H1 (cell line): ENCODE measurements around the gene CPNE4. TPM values are rescaled to one million over a fixed set of nuclear protein-coding genes. Genes with fewer than 3 reads are reported as not detected.

ENCODE experiments used
- CTCF ChIA-PET: fragments of 300-600 bp; sonication (Branson Sonifier 250); formaldehyde crosslinking; loops from one replicate; lab custom pipeline; 2021; ENCODE audit not compliant: partially characterized antibody; lab: Charles Lee
- POLR2A ChIA-PET: fragments of 300-600 bp; sonication (Branson Sonifier 250); formaldehyde crosslinking; loops from one replicate; lab custom pipeline; 2021; ENCODE audit warnings: inconsistent platforms; ENCODE audit not compliant: partially characterized antibody; lab: Charles Lee
- DNase-seq, 2 experiments: peaks; one replicate each; pipeline versions ENCODE4 v3.0.0 to v3.0.0-alpha.2; 2010 to 2022; ENCODE audit warnings: low spot score in 2 of 2, low read depth in 1 of 2, mixed read lengths in 1 of 2
- FAIRE-seq: peaks from 2 replicates; lab custom pipeline; 2011; peaks lifted over from hg19 to GRCh38; lab: Jason Lieb, UNC
- H2AFZ ChIP-seq: 2 replicates; pipeline ENCODE4 v1.8.1; 2012; ENCODE audit warnings: low read length, inconsistent platforms
- H2AK5ac ChIP-seq: 2 replicates; pipeline ENCODE4 v1.6.1; 2013; ENCODE audit warnings: low read depth, low read length
- H2BK120ac ChIP-seq: replicated peaks from 2 replicates; pipeline ENCODE3; 2013; ENCODE audit warnings: low read depth, low read length, inconsistent platforms
- H2BK12ac ChIP-seq: 2 replicates; pipeline ENCODE4 v1.6.1; 2013; ENCODE audit warnings: low read depth, low read length
- H2BK15ac ChIP-seq: 2 replicates; pipeline ENCODE4 v1.6.1; 2013; ENCODE audit warnings: low read length
- H2BK20ac ChIP-seq: 2 replicates; pipeline ENCODE4 v1.6.1; 2013; ENCODE audit warnings: low read length
- H2BK5ac ChIP-seq: 2 replicates; pipeline ENCODE4 v1.6.1; 2013; ENCODE audit warnings: low read depth, low read length
- H3K14ac ChIP-seq: 2 replicates; pipeline ENCODE4 v1.6.1; 2013; ENCODE audit warnings: inconsistent platforms; ENCODE audit not compliant: insufficient read length
- H3K18ac ChIP-seq: 2 replicates; pipeline ENCODE4 v1.6.1; 2013; ENCODE audit warnings: low read length; ENCODE audit errors: extremely low read depth
- H3K23ac ChIP-seq: 2 replicates; pipeline ENCODE4 v1.6.1; 2013; ENCODE audit warnings: inconsistent platforms; ENCODE audit not compliant: insufficient read length
- H3K23me2 ChIP-seq: 2 replicates; pipeline ENCODE4 v1.6.1; 2013; ENCODE audit warnings: low read depth, low read length
- H3K27ac ChIP-seq: 2 replicates; pipeline ENCODE4 v1.6.1; 2011; ENCODE audit warnings: low read depth, low read length, inconsistent platforms
- H3K27me3 ChIP-seq, 4 experiments: replicated peaks in 1 of 4; 1 replicate in 1 of 4; 2 replicates in 3 of 4; pipeline versions ENCODE4 v1.6.1 to v1.8.1; 2011 to 2013; ENCODE audit warnings: low read length in 3 of 4, mild to moderate bottlenecking in 3 of 4, inconsistent platforms in 2 of 4, mixed read lengths in 2 of 4, moderate library complexity in 1 of 4; ENCODE audit not compliant: control insufficient read depth in 3 of 4, insufficient read depth in 3 of 4; ENCODE audit errors: extremely low read depth in 1 of 4
- H3K36me3 ChIP-seq, 4 experiments: 2 replicates each; pipeline versions ENCODE4 v1.6.1 to v1.8.1; 2011 to 2013; ENCODE audit warnings: mild to moderate bottlenecking in 4 of 4, low read length in 3 of 4, moderate library complexity in 2 of 4, control low read depth in 1 of 4, inconsistent platforms in 1 of 4; ENCODE audit not compliant: insufficient read depth in 4 of 4, control insufficient read depth in 2 of 4
- H3K4ac ChIP-seq: replicated peaks from 2 replicates; pipeline ENCODE3; 2013; ENCODE audit warnings: low read length, low read depth, mixed read lengths, inconsistent platforms; ENCODE audit not compliant: insufficient read length
- H3K4me1 ChIP-seq, 4 experiments: replicated peaks in 1 of 4; 1 replicate in 1 of 4; 2 replicates in 3 of 4; pipeline versions ENCODE4 v1.6.1 to v1.8.1; 2011 to 2013; ENCODE audit warnings: low read length in 3 of 4, inconsistent platforms in 2 of 4, mixed read lengths in 1 of 4; ENCODE audit not compliant: insufficient read depth in 4 of 4, control insufficient read depth in 3 of 4
- H3K4me2 ChIP-seq, 2 experiments: 2 replicates each; pipeline versions ENCODE4 v1.6.1 to v1.8.1; 2011 to 2013; ENCODE audit warnings: low read depth in 2 of 2, low read length in 2 of 2, control low read depth in 1 of 2, inconsistent platforms in 1 of 2, mild to moderate bottlenecking in 1 of 2; ENCODE audit not compliant: insufficient read depth in 1 of 2
- H3K4me3 ChIP-seq, 4 experiments: fragments of 200-600, 300-600 bp in 1 of 4; sonication (generic), shearing (Covaris generic), sonication (Bioruptor Twin) in 1 of 4; 2 replicates each; pipeline versions ENCODE4 v1.5.1 to v1.8.1; 2011 to 2016; ENCODE audit warnings: low read length in 4 of 4, low read depth in 3 of 4, control low read depth in 2 of 4, inconsistent platforms in 2 of 4, mild to moderate bottlenecking in 2 of 4, mixed read lengths in 1 of 4, moderate library complexity in 1 of 4; ENCODE audit not compliant: insufficient read depth in 2 of 4; ENCODE audit errors: extremely low read depth in 1 of 4
- H3K56ac ChIP-seq: replicated peaks from 2 replicates; pipeline ENCODE3; 2013; ENCODE audit warnings: low read depth, mild to moderate bottlenecking, mixed read lengths, low read length, inconsistent platforms; ENCODE audit not compliant: insufficient read length
- H3K79me1 ChIP-seq: 2 replicates; pipeline ENCODE4 v1.6.1; 2013; ENCODE audit warnings: low read depth, low read length, control low read depth
- H3K79me2 ChIP-seq, 2 experiments: 2 replicates each; pipeline versions ENCODE4 v1.6.1 to v1.8.1; 2012 to 2013; ENCODE audit warnings: low read length in 2 of 2, mild to moderate bottlenecking in 2 of 2, inconsistent platforms in 1 of 2; ENCODE audit not compliant: insufficient read depth in 2 of 2, control insufficient read depth in 1 of 2
- H3K9ac ChIP-seq, 4 experiments: replicated peaks in 1 of 4; 1 replicate in 1 of 4; 2 replicates in 3 of 4; pipeline versions ENCODE4 v1.6.1 to v1.8.1; 2011 to 2013; ENCODE audit warnings: low read depth in 3 of 4, low read length in 3 of 4, control low read depth in 2 of 4, mild to moderate bottlenecking in 2 of 4, moderate library complexity in 2 of 4, inconsistent platforms in 1 of 4; ENCODE audit errors: extremely low read depth in 1 of 4
- H3K9me3 ChIP-seq, 2 experiments: 2 replicates each; pipeline versions ENCODE4 v1.6.1 to v1.8.1; 2012 to 2013; ENCODE audit warnings: mild to moderate bottlenecking in 2 of 2, moderate library complexity in 2 of 2, control low read depth in 1 of 2, inconsistent platforms in 1 of 2, low read depth in 1 of 2, low read length in 1 of 2, mixed read lengths in 1 of 2; ENCODE audit not compliant: insufficient read depth in 2 of 2
- H4K20me1 ChIP-seq, 2 experiments: replicated peaks in 1 of 2; 2 replicates each; pipeline versions ENCODE3 to v1.8.1; 2011 to 2013; ENCODE audit warnings: inconsistent platforms in 2 of 2, low read length in 2 of 2, mild to moderate bottlenecking in 1 of 2; ENCODE audit not compliant: insufficient read depth in 2 of 2, control insufficient read depth in 1 of 2
- H4K5ac ChIP-seq: 2 replicates; pipeline ENCODE4 v1.6.1; 2013; ENCODE audit warnings: low read length, low read depth, mixed read lengths, inconsistent platforms; ENCODE audit not compliant: insufficient read length
- H4K8ac ChIP-seq: 2 replicates; pipeline ENCODE4 v1.8.0; 2013; ENCODE audit warnings: mild to moderate bottlenecking, moderate library complexity, low read length, inconsistent platforms; ENCODE audit not compliant: insufficient read depth; ENCODE audit errors: extremely low read depth
- H4K91ac ChIP-seq: replicated peaks from 2 replicates; pipeline ENCODE3; 2013; ENCODE audit warnings: low read length, mixed read lengths, inconsistent platforms; ENCODE audit not compliant: insufficient read length
- CTCF ChIP-seq, 3 experiments: IDR thresholded peaks; 1 replicate in 2 of 3; 2 replicates in 1 of 3; pipeline versions ENCODE4 v1.5.1 to v1.6.1; 2011; ENCODE audit warnings: low read length in 3 of 3, mild to moderate bottlenecking in 3 of 3, inconsistent platforms in 2 of 3, low read depth in 1 of 3, moderate library complexity in 1 of 3; ENCODE audit not compliant: insufficient read depth in 1 of 3; ENCODE audit errors: control extremely low read depth in 1 of 3
- GTF2F1 ChIP-seq: IDR thresholded peaks from 2 replicates; pipeline ENCODE4 v1.6.1; 2012; ENCODE audit warnings: low read depth, low read length, improper control_type of control experiment, borderline replicate concordance
- KDM1A ChIP-seq: fragments of 200-600, 300-600 bp; sonication (generic); IDR thresholded peaks from 2 replicates; pipeline ENCODE4 v1.7.1; 2016; ENCODE audit warnings: mild to moderate bottlenecking, low read length, borderline replicate concordance
- KDM4A ChIP-seq: IDR thresholded peaks from one replicate; pipeline ENCODE4 v1.7.1; 2012; ENCODE audit warnings: low read depth, mild to moderate bottlenecking, moderate library complexity, low read length, inconsistent platforms; ENCODE audit not compliant: severe bottlenecking
- POLR2AphosphoS5 ChIP-seq: IDR thresholded peaks from 2 replicates; pipeline ENCODE4 v1.6.1; 2011; ENCODE audit warnings: low read depth, low read length
- SIN3A ChIP-seq, 2 experiments: IDR thresholded peaks in 1 of 2; conservative IDR thresholded peaks in 1 of 2; 2 replicates each; pipeline ENCODE4 v1.6.1; 2011 to 2012; ENCODE audit warnings: low read length in 2 of 2, improper control_type of control experiment in 1 of 2, low read depth in 1 of 2, mild to moderate bottlenecking in 1 of 2
- SRF ChIP-seq: IDR thresholded peaks from 2 replicates; pipeline ENCODE4 v1.6.1; 2011; ENCODE audit warnings: mild to moderate bottlenecking, low read depth, low read length, moderate library complexity
- SUZ12 ChIP-seq: fragments of 200-600 bp; sonication (generic); IDR thresholded peaks from 2 replicates; pipeline ENCODE4 v1.6.1; 2012; ENCODE audit warnings: mild to moderate bottlenecking, inconsistent platforms, low read length, moderate library complexity, mixed read lengths
- TAF7 ChIP-seq: optimal IDR thresholded peaks from 2 replicates; pipeline ENCODE3; 2011; ENCODE audit warnings: low read depth, mild to moderate bottlenecking, inconsistent platforms, low read length, moderate library complexity, borderline replicate concordance
- TEAD4 ChIP-seq: IDR thresholded peaks from 2 replicates; pipeline ENCODE4 v1.6.1; 2012; ENCODE audit warnings: low read depth, low read length, inconsistent platforms, mixed read lengths
- USF2 ChIP-seq: IDR thresholded peaks from 2 replicates; pipeline ENCODE4 v1.6.1; 2011; ENCODE audit warnings: low read length, improper control_type of control experiment
- polyA plus RNA-seq, 7 experiments: library from polyadenylated mRNA; depleted of rRNA in 3 of 7; stranded (reverse) in 5 of 7; unstranded in 2 of 7; fragments of >200 nt in 5 of 7; fragments of 200-250 nt in 2 of 7; gene quantifications; 1 replicate in 5 of 7; 2 replicates in 1 of 7; 4 replicates in 1 of 7; pipeline versions ENCODE4 v1.2.1 to v1.2.3, GENCODE V29; 2011 to 2013; ENCODE audit warnings: missing spikeins in 2 of 7, mixed read lengths in 2 of 7
- total RNA-seq: library from RNA; stranded (reverse); fragmentation: NEBNext Ultra II Directional; extraction: Animal tissue kit (Norgen Biotek cat#: 25700); gene quantifications from 2 replicates; pipeline ENCODE4 v1.2.1, GENCODE V29; 2021

The CPNE4 gene
- total and polyA plus RNA-seq, 2 of the 8 experiments (the other 6 are each of a cell fraction or from before 2014, with no cell fraction given), result 0.82 to 3.8 TPM

GRCh38 chr3:131503320-131503635 is 531.5 kb downstream of the CPNE4 start:
- Histone ChIP-seq H3K4me3 (peak overlapping the region; percentile 91 to 97 (median 95); a peak in 7 of 8 replicates), H4K8ac (no peak overlapping the region), H3K36me3 (peaks cover 0 to 26% (median 16%) of the 10 kb centered on the region in 4 experiments; a peak in 6 of 8 replicates), H2AK5ac (no peak overlapping the region), H3K18ac (no peak overlapping the region), H3K14ac (no peak overlapping the region), H2BK15ac (no peak overlapping the region), H3K4me1 (no peaks in the 10 kb centered on the region), H2BK5ac (no peak overlapping the region), H2BK120ac (no peak overlapping the region), H3K56ac (no peak overlapping the region), H2AFZ (peak overlapping the region; percentile 84), H3K27ac (no peak overlapping the region), H2BK12ac (no peak overlapping the region), H3K9ac (no peak overlapping the region), H3K9me3 (no peaks in the 10 kb centered on the region), H2BK20ac (no peak overlapping the region), H4K20me1 (no peaks in the 10 kb centered on the region), H3K79me2 (peaks cover 17 to 36% of the 10 kb centered on the region in 2 experiments), H3K23ac (no peak overlapping the region), H3K4me2 (peak overlapping the region; percentile 56 to 75), H3K23me2 (peaks cover 3% of the 10 kb centered on the region; the same call in 1 of the 2 replicates), H3K79me1 (no peaks in the 10 kb centered on the region), H3K4ac (no peak overlapping the region), H4K91ac (no peak overlapping the region), H4K5ac (no peak overlapping the region), H3K27me3 (peaks cover 0 to 16% (median 8%) of the 10 kb centered on the region in 4 experiments; a peak in 6 of 7 replicates)
- POLR2A ChIA-PET, result no interaction called here
- CTCF ChIA-PET, result interaction anchor here (0.7 kb wide), 1 partner anchor 532 kb away, joined by 3 read pairs; the partner anchor contains the start of gene CPNE4
- DNase-seq (no peak), FAIRE-seq (no peak)
- TF ChIP-seq KDM1A, result no peak
- no peak for TF ChIP-seq SRF
- no peak for TF ChIP-seq TAF7
- TF ChIP-seq SUZ12, result no peak
- no peak for TF ChIP-seq SIN3A (conservative IDR thresholded peaks at IDR 0.05 in 1 of 2, IDR thresholded peaks at IDR 0.05 in 1 of 2; ENCODE audit: low read depth in 1 of 2, low read length in 2 of 2)
- TF ChIP-seq CTCF (IDR thresholded peaks at IDR 0.05; ENCODE audit: control extremely low read depth in 1 of 3, insufficient read depth in 1 of 3, low read depth in 1 of 3, low read length in 3 of 3), result no peak
- TF ChIP-seq POLR2AphosphoS5, result no peak
- TF ChIP-seq USF2, result no peak
- TF ChIP-seq KDM4A, result no peak
- TF ChIP-seq GTF2F1, result no peak
- no peak for TF ChIP-seq TEAD4
